GM19240 (cell line): ENCODE data around the gene APH1A.
A peak's percentile ranks its signal among the peaks of the same experiment; 100 is the strongest.
"Not testable (repeated sequence)": the region's sequence is repeated elsewhere in the genome, so short reads cannot be mapped to it uniquely, and the experiment has no call there.

ENCODE experiments used
- DNase-seq: peaks from one replicate; pipeline ENCODE4 v3.0.0; 2011; ENCODE audit warnings: low spot score; ENCODE audit not compliant: insufficient read length

The APH1A gene

GRCh38 chr1:150268705-150269403 is at the start of gene APH1A:
TSS of gene APH1A (minus strand) at chr1:150269016. CDS start at chr1:150268810, 206 bp downstream.
- peak; percentile 87 for DNase-seq

- DNase-seq: not testable (repeated sequence)
These were observed 45.9 kb upstream of the APH1A start for GRCh38 chr1:150314691-150315090.

- no peak for DNase-seq
These were observed 42.9 kb upstream of the APH1A start for GRCh38 chr1:150311762-150312161.

GRCh38 chr1:150309758-150310508 is 41.1 kb upstream of the APH1A start:
- DNase-seq: no peak

GRCh38 chr1:150308585-150308984 is 39.8 kb upstream of the APH1A start:
- DNase-seq: not testable (repeated sequence)

GRCh38 chr1:150302902-150303301 is 34.1 kb upstream of the APH1A start:
- DNase-seq: no peak

- DNase-seq: no peak
These were observed 33.5 kb upstream of the APH1A start for GRCh38 chr1:150302338-150302737.

- no peak for DNase-seq
These were observed 30.9 kb upstream of the APH1A start for GRCh38 chr1:150299716-150300115.

- no peak for DNase-seq
These were observed 26.7 kb upstream of the APH1A start for GRCh38 chr1:150295476-150295875.

- DNase-seq: peak; percentile 79
These were observed 24.8 kb upstream of the APH1A start, which contains the start of gene MRPS21 for GRCh38 chr1:150293433-150294253. TSS of gene MRPS21 (plus strand) at chr1:150293861. CDS start at chr1:150294367, 506 bp downstream.

- no peak for DNase-seq
These were observed 20.0 kb upstream of the APH1A start for GRCh38 chr1:150288822-150289221.

GRCh38 chr1:150288382-150288781 is 19.6 kb upstream of the APH1A start:
- DNase-seq: no peak

- DNase-seq: no peak
These were observed 14.4 kb upstream of the APH1A start for GRCh38 chr1:150283260-150283659.

- no peak for DNase-seq
These were observed 13.7 kb upstream of the APH1A start for GRCh38 chr1:150282558-150282958.

- DNase-seq: peak; percentile 22
These were observed 13.1 kb upstream of the APH1A start, which contains the start of gene CIART for GRCh38 chr1:150281758-150282557. TSS of gene CIART (plus strand) at chr1:150282554. CDS start at chr1:150283268, 714 bp downstream.

- DNase-seq: no peak
These were observed 12.5 kb upstream of the APH1A start for GRCh38 chr1:150281221-150281757.

- DNase-seq: no peak
These were observed 11.4 kb upstream of the APH1A start for GRCh38 chr1:150280138-150280707.

- no peak for DNase-seq
These were observed 4.5 kb upstream of the APH1A start for GRCh38 chr1:150273311-150273710.

- DNase-seq: no peak
These were observed 2.6 kb upstream of the APH1A start for GRCh38 chr1:150271291-150271959.

GRCh38 chr1:150269451-150269850 is 635 bp upstream of the APH1A start:
- no peak for DNase-seq
